IMR-90 (cell line): ENCODE measurements around the gene BNIP5. TPM values are rescaled to one million over a fixed set of nuclear protein-coding genes. Genes with fewer than 3 reads are reported as not detected.

ENCODE experiments used
- ATAC-seq: fragments of 200-7000 bp; cut with Tn5 transposase; 2 replicates; pipeline ENCODE4 v1.9.1; 2020; ENCODE audit warnings: low read depth, mild to moderate bottlenecking, moderate library complexity
- BruUV-seq: library from RNA; stranded (reverse); fragments of 400-500 nt; replicated peaks from 2 replicates; lab custom pipeline; 2021; lab: Mats Ljungman, UMichigan
- CTCF ChIA-PET: fragments of 300-600 bp; formaldehyde crosslinking; extraction: SDS; loops from one replicate; lab custom pipeline; 2021; ENCODE audit warnings: antibody characterized with exemption; lab: Yijun Ruan, JAX
- POLR2A ChIA-PET: fragments of 300-600 bp; sonication (Branson Sonifier 250); formaldehyde crosslinking; loops from one replicate; lab custom pipeline; 2022; ENCODE audit warnings: antibody characterized with exemption; ENCODE audit not compliant: unreplicated experiment; lab: Charles Lee
- DNase-seq: peaks from one replicate; pipeline ENCODE4 v3.0.0; 2013
- H2AFZ ChIP-seq: replicated peaks from 2 replicates; pipeline ENCODE3; 2013; ENCODE audit warnings: low read length, mild to moderate bottlenecking; ENCODE audit not compliant: poor library complexity
- H2AK5ac ChIP-seq: 2 replicates; pipeline ENCODE4 v1.6.1; 2013; ENCODE audit warnings: low read depth, low read length, inconsistent platforms
- H2AK9ac ChIP-seq: replicated peaks from 2 replicates; pipeline ENCODE3; 2013; ENCODE audit warnings: mild to moderate bottlenecking, low read depth, low read length, moderate library complexity; ENCODE audit not compliant: poor library complexity
- H2BK120ac ChIP-seq: 2 replicates; pipeline ENCODE4 v1.6.1; 2013; ENCODE audit warnings: low read depth, low read length, inconsistent platforms
- H2BK15ac ChIP-seq: 3 replicates; pipeline ENCODE4 v1.6.1; 2013; ENCODE audit warnings: low read depth, low read length, inconsistent platforms
- H2BK20ac ChIP-seq: 2 replicates; pipeline ENCODE4 v1.6.1; 2013; ENCODE audit warnings: low read depth, mild to moderate bottlenecking, inconsistent platforms, low read length, moderate library complexity
- H2BK5ac ChIP-seq: 2 replicates; pipeline ENCODE4 v1.6.1; 2013; ENCODE audit warnings: mild to moderate bottlenecking, low read depth, low read length, inconsistent platforms; ENCODE audit not compliant: poor library complexity, severe bottlenecking
- H3K14ac ChIP-seq: replicated peaks from 2 replicates; pipeline ENCODE4 v1.6.1; 2013; ENCODE audit warnings: low read depth, low read length, inconsistent platforms
- H3K18ac ChIP-seq: 2 replicates; pipeline ENCODE4 v1.6.1; 2013; ENCODE audit warnings: low read depth, low read length, control low read depth
- H3K23ac ChIP-seq: 2 replicates; pipeline ENCODE4 v1.6.1; 2013; ENCODE audit warnings: low read depth, low read length, inconsistent platforms
- H3K27ac ChIP-seq: 2 replicates; pipeline ENCODE4 v1.5.1; 2013; ENCODE audit warnings: mild to moderate bottlenecking, control low read depth, low read length; ENCODE audit not compliant: insufficient read depth
- H3K27me3 ChIP-seq: 2 replicates; pipeline ENCODE4 v1.6.1; 2013; ENCODE audit warnings: low read length; ENCODE audit not compliant: control insufficient read depth, insufficient read depth
- H3K36me3 ChIP-seq: 2 replicates; pipeline ENCODE4 v1.6.1; 2013; ENCODE audit warnings: low read length, mixed read lengths; ENCODE audit not compliant: control insufficient read depth, insufficient read depth
- H3K4ac ChIP-seq: 2 replicates; pipeline ENCODE4 v1.6.1; 2013; ENCODE audit warnings: low read depth, low read length, inconsistent platforms
- H3K4me1 ChIP-seq: 2 replicates; pipeline ENCODE4 v1.6.1; 2013; ENCODE audit warnings: low read length, mixed read lengths; ENCODE audit not compliant: control insufficient read depth, insufficient read depth
- H3K4me2 ChIP-seq: 2 replicates; pipeline ENCODE4 v1.6.1; 2013; ENCODE audit warnings: low read depth, mild to moderate bottlenecking, control low read depth, low read length, moderate library complexity
- H3K4me3 ChIP-seq: 2 replicates; pipeline ENCODE4 v1.5.1; 2013; ENCODE audit warnings: low read depth, mild to moderate bottlenecking, control low read depth, low read length, moderate library complexity; ENCODE audit not compliant: insufficient read depth
- H3K56ac ChIP-seq: 2 replicates; pipeline ENCODE4 v1.6.1; 2013; ENCODE audit warnings: low read length, inconsistent platforms; ENCODE audit not compliant: insufficient read depth; ENCODE audit errors: extremely low read depth
- H3K79me1 ChIP-seq, 2 experiments: 2 replicates each; pipeline ENCODE4 v1.6.1; 2013; ENCODE audit warnings: low read length in 2 of 2, inconsistent platforms in 1 of 2, low read depth in 1 of 2
- H3K9ac ChIP-seq: 2 replicates; pipeline ENCODE4 v1.6.1; 2013; ENCODE audit warnings: low read depth, low read length, control low read depth
- H3K9me1 ChIP-seq: 2 replicates; pipeline ENCODE4 v1.6.1; 2013; ENCODE audit warnings: low read length, inconsistent platforms; ENCODE audit not compliant: insufficient read depth
- H3K9me3 ChIP-seq: 2 replicates; pipeline ENCODE4 v1.6.1; 2013; ENCODE audit warnings: low read length; ENCODE audit not compliant: control insufficient read depth, insufficient read depth
- H4K20me1 ChIP-seq: 2 replicates; pipeline ENCODE4 v1.6.1; 2013; ENCODE audit warnings: low read length, inconsistent platforms; ENCODE audit not compliant: insufficient read depth
- H4K5ac ChIP-seq: 2 replicates; pipeline ENCODE4 v1.6.1; 2013; ENCODE audit warnings: mild to moderate bottlenecking, low read depth, low read length, control low read depth
- H4K8ac ChIP-seq, 2 experiments: 2 replicates each; pipeline ENCODE4 v1.6.1; 2013; ENCODE audit warnings: low read depth in 2 of 2, low read length in 2 of 2, control low read depth in 1 of 2, inconsistent platforms in 1 of 2
- H4K91ac ChIP-seq: 2 replicates; pipeline ENCODE4 v1.6.1; 2013; ENCODE audit warnings: low read depth, low read length, inconsistent platforms; ENCODE audit not compliant: insufficient read depth
- BHLHE40 ChIP-seq: fragments of 150-350 bp; IDR thresholded peaks from 2 replicates; pipeline ENCODE4 v1.6.1; 2016; ENCODE audit warnings: mild to moderate bottlenecking, low read depth, low read length
- CEBPB ChIP-seq: IDR thresholded peaks from 2 replicates; pipeline ENCODE4 v1.6.1; 2012; ENCODE audit warnings: low read depth, low read length, improper control_type of control experiment
- CHD1 ChIP-seq: IDR thresholded peaks from 2 replicates; pipeline ENCODE4 v1.6.1; 2012; ENCODE audit warnings: low read depth, low read length, improper control_type of control experiment
- MAFK ChIP-seq: IDR thresholded peaks from 2 replicates; pipeline ENCODE4 v1.6.1; 2012; ENCODE audit warnings: low read depth, low read length, improper control_type of control experiment
- MAZ ChIP-seq: IDR thresholded peaks from 2 replicates; pipeline ENCODE4 v1.6.1; 2012; ENCODE audit warnings: low read depth, mild to moderate bottlenecking, low read length, improper control_type of control experiment, moderate library complexity, borderline replicate concordance
- MXI1 ChIP-seq: IDR thresholded peaks from 2 replicates; pipeline ENCODE4 v1.6.1; 2012; ENCODE audit warnings: low read depth, mild to moderate bottlenecking, low read length, moderate library complexity, borderline replicate concordance
- POLR2A ChIP-seq: IDR thresholded peaks from 2 replicates; pipeline ENCODE4 v1.6.1; 2012; ENCODE audit warnings: mild to moderate bottlenecking, low read depth, low read length
- RAD21 ChIP-seq: IDR thresholded peaks from 2 replicates; pipeline ENCODE4 v1.6.1; 2012; ENCODE audit warnings: low read length, improper control_type of control experiment
- RCOR1 ChIP-seq: IDR thresholded peaks from 2 replicates; pipeline ENCODE4 v1.6.1; 2012; ENCODE audit warnings: mild to moderate bottlenecking, low read length, improper control_type of control experiment; ENCODE audit not compliant: insufficient replicate concordance
- RFX5 ChIP-seq: IDR thresholded peaks from 2 replicates; pipeline ENCODE4 v1.8.0; 2012; ENCODE audit warnings: low read depth, mild to moderate bottlenecking, low read length, moderate library complexity
- SMC3 ChIP-seq: fragments of 150-350 bp; IDR thresholded peaks from 2 replicates; pipeline ENCODE4 v1.6.1; 2016; ENCODE audit warnings: low read depth, mild to moderate bottlenecking, antibody characterized with exemption, low read length, moderate library complexity
- WGBS, 2 experiments: methylation state at CpG; one replicate each; pipeline versions ENCODE4 v1.1.5 to v1.1.7; 2013; ENCODE audit warnings: missing lambda C conversion rate in 2 of 2; ENCODE audit not compliant: insufficient read length in 1 of 2; ENCODE audit errors: extremely low coverage in 2 of 2; 5-methylcytosine and 5-hydroxymethylcytosine counted together
- dilution Hi-C: fragments of 300-500 bp; cut with HindIII; formaldehyde crosslinking; loops from one replicate; pipeline ENCODE4 v1.14.3; 2018; ENCODE audit warnings: low sequenced_read_pairs; ENCODE audit not compliant: unreplicated experiment
- in situ Hi-C: fragments of 300-500 bp; cut with MboI; formaldehyde crosslinking; loops from 3 replicates; pipeline ENCODE4 v1.14.3; 2019; ENCODE audit warnings: low sequenced_read_pairs, inconsistent platforms, mixed read lengths
- intact Hi-C: fragments of 100-400 bp; cut with micrococcal nuclease; formaldehyde crosslinking; loops from 2 replicates; pipeline ENCODE4 v1.10.0; 2022
- polyA plus RNA-seq, 3 experiments: library from polyadenylated mRNA; depleted of rRNA; stranded (reverse); fragments of >200 nt; gene quantifications; 2 replicates each; pipeline ENCODE4 v1.2.3, GENCODE V29; 2012; ENCODE audit warnings: low replicate concordance in 1 of 3
- total RNA-seq: library from RNA; depleted of rRNA; stranded (reverse); fragments of >200 nt; gene quantifications from 2 replicates; pipeline ENCODE4 v1.2.3, GENCODE V29; 2012
- TF ChIP-seq, protein P1 (sequence below): fragments of 150-350 bp; IDR thresholded peaks from 2 replicates; pipeline ENCODE4 v1.6.1; 2016; ENCODE audit warnings: low read depth, mild to moderate bottlenecking, low read length, moderate library complexity, borderline replicate concordance

BNIP5 gene
- total and polyA plus RNA-seq, 2 of the 4 experiments (the other 2 are of a cell fraction), result not detected

DNA sequence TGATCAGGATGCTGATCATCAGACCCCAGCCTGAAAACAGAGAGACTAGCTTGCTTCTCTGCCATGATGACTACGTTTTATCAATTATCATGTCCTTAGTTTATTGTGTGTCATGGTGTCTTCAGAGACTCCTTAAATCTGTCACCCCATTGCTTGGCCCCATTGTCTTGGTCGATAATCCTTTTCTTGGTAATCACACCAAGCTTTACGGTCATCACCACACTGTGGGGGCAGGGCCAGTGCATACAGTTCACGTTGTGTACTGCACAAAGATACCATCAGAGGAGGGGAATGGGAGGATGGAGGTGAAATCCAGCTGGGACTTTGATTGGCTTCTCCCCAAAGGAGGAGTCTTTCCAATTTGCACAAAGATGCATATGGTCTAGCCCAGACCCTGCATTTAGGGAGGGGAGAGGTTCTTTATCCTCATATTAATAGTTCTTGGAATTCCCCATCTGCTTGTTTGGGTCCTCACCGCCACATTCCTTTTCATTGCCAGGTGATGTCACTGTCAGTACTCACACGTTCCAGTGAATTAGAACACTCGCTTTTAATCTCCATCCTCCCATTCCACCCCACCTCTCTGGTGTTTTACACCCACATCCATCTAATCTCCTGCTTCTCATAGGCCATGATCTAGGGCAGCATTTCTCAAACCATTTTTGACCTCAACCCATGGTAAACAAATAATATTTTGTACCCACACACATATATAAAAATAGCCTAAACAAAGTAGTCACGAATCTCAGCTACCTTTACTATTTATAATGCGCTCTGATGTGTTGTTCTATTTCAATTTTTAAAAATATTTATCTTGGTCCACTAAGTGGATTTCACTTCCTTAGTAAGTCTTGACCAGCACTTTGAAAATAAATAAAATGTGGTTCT is 45.1 kb upstream of the BNIP5 start:
- Histone ChIP-seq H4K8ac (no peak overlapping the region), H3K9ac (no peak overlapping the region), H4K20me1 (no peaks in the 10 kb centered on the region), H2AFZ (no peak overlapping the region), H3K9me3 (no peaks in the 10 kb centered on the region), H3K4me2 (no peak overlapping the region), H3K4me3 (no peak overlapping the region), H3K18ac (no peak overlapping the region), H3K23ac (no peak overlapping the region), H3K79me1 (no peaks in the 10 kb centered on the region), H3K9me1 (no peaks in the 10 kb centered on the region; the same call in 1 of the 2 replicates), H3K14ac (no peak overlapping the region), H3K27ac (no peak overlapping the region), H4K91ac (no peak overlapping the region), H2BK5ac (no peak overlapping the region), H2BK15ac (no peak overlapping the region), H4K5ac (no peak overlapping the region), H3K27me3 (peaks cover 17% of the 10 kb centered on the region), H3K4me1 (no peaks in the 10 kb centered on the region), H2AK9ac (no peak overlapping the region), H2BK20ac (no peak overlapping the region), H3K56ac (no peak overlapping the region), H2AK5ac (no peak overlapping the region), H3K36me3 (no peaks in the 10 kb centered on the region), H2BK120ac (no peak overlapping the region), H3K4ac (no peak overlapping the region)
- in situ Hi-C loops, result no loop called here
- ATAC-seq, result no peak
- no peak for TF ChIP-seq CHD1
- TF ChIP-seq SMC3, result no peak
- TF ChIP-seq, protein P1, sequence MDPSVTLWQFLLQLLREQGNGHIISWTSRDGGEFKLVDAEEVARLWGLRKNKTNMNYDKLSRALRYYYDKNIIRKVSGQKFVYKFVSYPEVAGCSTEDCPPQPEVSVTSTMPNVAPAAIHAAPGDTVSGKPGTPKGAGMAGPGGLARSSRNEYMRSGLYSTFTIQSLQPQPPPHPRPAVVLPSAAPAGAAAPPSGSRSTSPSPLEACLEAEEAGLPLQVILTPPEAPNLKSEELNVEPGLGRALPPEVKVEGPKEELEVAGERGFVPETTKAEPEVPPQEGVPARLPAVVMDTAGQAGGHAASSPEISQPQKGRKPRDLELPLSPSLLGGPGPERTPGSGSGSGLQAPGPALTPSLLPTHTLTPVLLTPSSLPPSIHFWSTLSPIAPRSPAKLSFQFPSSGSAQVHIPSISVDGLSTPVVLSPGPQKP, result no peak
- no peak for TF ChIP-seq POLR2A
- no peak for TF ChIP-seq RFX5
- TF ChIP-seq RAD21, result no peak
- no peak for TF ChIP-seq MAZ
- TF ChIP-seq MAFK, result no peak
- TF ChIP-seq CEBPB, result no peak
- TF ChIP-seq RCOR1, result no peak
- no peak for TF ChIP-seq BHLHE40
- TF ChIP-seq MXI1, result no peak
- WGBS, 2 experiments, result 72% methylated on average over 3 of the region's 9 CpGs; no CpG with 5 or more reads in 1 of the 2 experiments
- ChIA-PET CTCF (interaction anchor here (0.6 kb wide), 1 partner anchor 144 kb away, joined by 4 read pairs; no protein-coding TSS in a partner anchor), POLR2A (no interaction called here)
- intact Hi-C loops, result no loop called here
- DNase-seq, result no peak
- dilution Hi-C loops, result no loop called here
- no TSS peak for BruUV-seq
